GM10266 (cell line): ENCODE results near the gene ATOSB.

ENCODE experiments used
- DNase-seq: peaks from one replicate; pipeline ENCODE4 v3.0.0; 2012; ENCODE audit errors: extremely low spot score
- CTCF ChIP-seq: IDR thresholded peaks from 2 replicates; pipeline ENCODE4 v1.5.1; 2012; ENCODE audit warnings: mild to moderate bottlenecking, low read depth; ENCODE audit not compliant: control insufficient read depth, insufficient read depth; ENCODE audit errors: missing control alignments

The ATOSB gene

DNA sequence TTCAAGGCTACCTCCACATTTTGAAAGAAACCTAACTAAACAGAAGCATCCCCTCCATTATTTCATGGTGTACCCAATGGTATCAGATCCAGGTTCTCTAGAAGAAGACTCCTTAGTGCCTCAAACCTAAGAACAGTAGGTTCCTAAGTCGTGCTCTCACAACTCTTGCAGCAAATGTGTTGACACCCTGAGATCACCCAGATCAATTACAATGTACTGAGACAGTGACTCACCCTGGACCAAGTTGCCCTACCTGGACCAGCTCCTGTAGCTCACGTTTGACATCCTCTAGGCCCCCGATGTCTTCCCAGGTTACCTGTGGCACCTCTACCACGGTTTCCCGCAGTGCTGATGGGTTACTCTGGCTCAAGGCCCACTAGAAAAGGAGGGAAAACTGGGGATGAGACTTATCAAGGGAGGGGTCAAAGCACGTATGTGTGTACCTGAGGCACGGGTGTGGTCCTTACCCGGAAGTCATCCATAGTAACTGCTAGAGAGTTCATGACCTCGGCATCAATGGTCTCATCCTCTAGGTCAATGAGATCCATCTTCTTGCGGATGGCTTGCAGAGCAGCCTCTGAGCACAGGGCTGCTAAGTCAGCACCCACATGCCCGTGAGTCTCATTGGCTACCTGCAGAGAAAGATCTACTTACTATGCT lies 55.0 kb downstream of the ATOSB start:
- no peak for TF ChIP-seq CTCF
- no peak for DNase-seq

- no peak for DNase-seq
- no peak for TF ChIP-seq CTCF
These were observed 56.2 kb downstream of the ATOSB start for GRCh38 chr9:35059438-35059837.

DNA sequence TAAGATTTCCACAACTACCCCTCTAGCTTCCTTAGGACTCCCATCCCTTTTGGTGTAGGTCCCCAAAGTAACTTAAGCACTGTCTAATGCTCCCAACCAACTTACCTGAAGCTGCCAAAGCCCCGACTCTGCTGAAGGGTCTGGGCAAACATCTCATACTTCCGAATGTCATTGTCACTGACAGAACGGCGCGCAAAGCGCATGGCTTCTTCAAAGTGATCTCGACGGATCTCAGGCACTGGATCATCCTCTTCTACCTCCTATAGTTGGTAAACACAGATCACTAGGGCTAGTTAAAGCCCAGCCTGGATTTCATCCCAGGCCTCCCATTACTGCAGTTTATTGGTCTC lies 58.4 kb downstream of the ATOSB start:
- no peak for TF ChIP-seq CTCF
- no peak for DNase-seq

DNA sequence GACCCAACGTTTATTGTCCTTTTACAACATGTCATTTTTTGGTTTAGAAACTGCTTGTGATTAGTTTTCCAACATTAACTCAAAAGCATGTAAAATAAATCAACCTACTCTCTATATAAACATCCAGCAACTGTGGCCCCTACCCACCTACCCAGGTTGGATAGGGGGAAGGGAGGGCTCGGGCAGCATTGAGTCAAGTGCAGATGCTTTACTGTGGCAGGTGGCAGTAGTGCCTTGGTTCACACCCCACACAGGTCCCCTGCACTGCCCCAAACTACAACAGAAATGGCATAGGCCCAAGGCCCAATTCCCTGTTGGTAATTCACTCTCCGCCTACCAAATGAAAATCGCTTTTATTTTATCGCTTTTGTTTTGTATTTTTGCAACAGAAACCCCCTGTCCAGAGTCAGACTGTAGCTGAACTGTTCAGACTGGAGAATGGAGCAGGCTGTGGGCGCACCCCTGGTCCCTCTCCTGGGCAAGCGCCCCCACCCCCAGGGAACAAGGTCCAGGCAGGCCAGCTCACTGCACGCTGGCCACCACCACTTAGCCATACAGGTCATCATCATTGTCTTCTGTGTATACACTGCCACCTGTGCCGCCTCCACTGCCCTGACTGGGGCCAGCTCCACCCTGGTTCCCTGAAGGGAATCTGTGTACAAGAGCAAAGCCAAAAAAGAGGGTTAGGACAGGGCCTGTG lies 58.9 kb downstream of the ATOSB start:
- no peak for DNase-seq
- no peak for TF ChIP-seq CTCF

- no peak for DNase-seq
These were observed 60.6 kb downstream of the ATOSB start for GRCh38 chr9:35054871-35055644.

DNA sequence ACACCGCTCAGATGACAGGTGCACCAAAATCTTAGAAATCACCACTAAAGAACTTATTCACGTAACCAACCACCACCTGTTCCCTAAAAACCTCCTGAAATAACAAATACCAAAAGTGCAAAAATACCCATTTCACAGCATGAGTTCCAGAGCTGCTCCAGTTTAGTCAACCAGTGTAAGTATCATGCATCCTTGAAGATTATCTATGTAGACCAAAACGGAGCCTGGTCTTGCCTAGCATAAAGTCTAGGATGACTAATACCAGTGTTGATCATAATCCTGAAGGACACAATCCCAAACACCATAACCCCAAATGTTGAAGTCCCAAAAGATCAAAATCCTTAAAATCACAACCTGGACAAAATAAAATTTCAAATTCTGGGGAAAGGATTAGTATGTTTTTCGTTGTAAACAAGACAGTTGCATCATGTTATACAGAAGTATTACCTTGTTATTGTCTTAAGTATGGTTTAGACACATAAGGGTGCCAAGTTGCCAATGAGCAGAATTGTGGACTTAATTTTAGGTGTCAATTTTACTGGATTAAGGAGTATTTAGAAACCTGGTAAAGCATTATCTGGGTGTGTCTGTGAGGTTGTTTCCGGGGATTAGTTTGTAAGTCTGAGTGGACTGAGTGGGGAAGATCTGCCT lies 61.4 kb downstream of the ATOSB start:
- TF ChIP-seq CTCF, result no peak
- DNase-seq, result no peak

More at GRCh38 chr9:35054871-35055644, 60.6 kb downstream of the ATOSB start:
- TF ChIP-seq CTCF, result no peak
